Activated CD8-positive, alpha-beta memory T cell treated with anti-CD3 and anti-CD28 coated beads, Interleukin-2, amount 50 U/mL, for 48 hours (primary cell): ENCODE results near the gene IL33.

ENCODE experiments used
- DNase-seq: peaks from one replicate; pipeline ENCODE4 v3.0.0-alpha.2; 2020

Gene IL33

DNA sequence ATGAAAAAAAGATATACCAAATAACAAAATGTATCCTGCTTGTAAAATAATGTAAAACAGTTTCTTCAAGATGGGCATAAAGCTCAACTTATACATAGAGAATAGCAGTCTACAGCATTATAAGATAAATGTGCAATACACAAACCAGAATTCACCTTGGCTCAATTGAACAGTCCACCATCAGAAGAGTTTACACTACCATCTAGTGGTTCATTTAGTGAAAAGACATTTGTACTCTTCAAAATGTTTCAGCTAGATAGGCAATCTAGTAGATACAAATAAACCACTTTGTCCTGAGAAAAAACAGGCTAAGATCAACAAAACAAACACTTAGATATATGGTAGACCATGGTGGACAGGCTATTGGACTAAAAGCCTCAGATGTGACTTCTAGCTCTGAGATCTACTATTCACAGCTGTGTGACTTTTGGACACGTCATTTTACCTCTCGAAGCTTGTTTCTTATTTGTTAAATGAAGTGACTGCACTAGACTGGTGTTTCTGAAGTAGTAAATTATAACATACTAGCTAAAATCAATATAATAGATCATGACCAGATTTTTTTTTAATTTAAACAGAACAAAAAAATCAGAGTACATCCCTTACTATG, 90.5 kb downstream of the IL33 start:
- no peak for DNase-seq
